Activated CD8-positive, alpha-beta memory T cell treated with anti-CD3 and anti-CD28 coated beads, Interleukin-2, amount 50 U/mL, for 24 hours (primary cell): ENCODE measurements around the gene OTOG.

Experiments used
- DNase-seq: peaks from one replicate; pipeline ENCODE4 v3.0.0-alpha.2; 2020; ENCODE audit errors: extremely low read depth

The OTOG gene

GRCh38 chr11:17581732-17582053 lies 34.6 kb downstream of the OTOG start:
- DNase-seq: no peak

- no peak for DNase-seq
These were observed 39.0 kb downstream of the OTOG start for GRCh38 chr11:17585911-17586695.

GRCh38 chr11:17588166-17588565 lies 41.1 kb downstream of the OTOG start:
- no peak for DNase-seq

- DNase-seq: no peak
These were observed 41.7 kb downstream of the OTOG start for GRCh38 chr11:17588721-17589120.

GRCh38 chr11:17590463-17590862 lies 43.4 kb downstream of the OTOG start:
- DNase-seq: no peak

- no peak for DNase-seq
These were observed 44.2 kb downstream of the OTOG start for GRCh38 chr11:17591293-17591692.

GRCh38 chr11:17593466-17594245 lies 46.6 kb downstream of the OTOG start:
- no peak for DNase-seq

GRCh38 chr11:17594686-17595192 lies 47.7 kb downstream of the OTOG start:
- DNase-seq: no peak

GRCh38 chr11:17595526-17596309 lies 48.7 kb downstream of the OTOG start:
- no peak for DNase-seq

- DNase-seq: no peak
These were observed 49.2 kb downstream of the OTOG start for GRCh38 chr11:17596310-17596669.

GRCh38 chr11:17596711-17597110 lies 49.7 kb downstream of the OTOG start:
- DNase-seq: no peak

GRCh38 chr11:17597770-17598169 lies 50.7 kb downstream of the OTOG start:
- no peak for DNase-seq

GRCh38 chr11:17598700-17599459 lies 51.8 kb downstream of the OTOG start:
- DNase-seq: peak; percentile 14

GRCh38 chr11:17599460-17599925 lies 52.4 kb downstream of the OTOG start:
- DNase-seq: no peak

- no peak for DNase-seq
These were observed 53.5 kb downstream of the OTOG start for GRCh38 chr11:17600316-17601255.

GRCh38 chr11:17601256-17601671 lies 54.2 kb downstream of the OTOG start:
- DNase-seq: no peak

- no peak for DNase-seq
These were observed 54.6 kb downstream of the OTOG start for GRCh38 chr11:17601676-17602075.

GRCh38 chr11:17602105-17603001 lies 55.3 kb downstream of the OTOG start:
- no peak for DNase-seq
